Keratinocyte (primary cell): ENCODE measurements around the gene RYR1. TPM values are rescaled to one million over a fixed set of nuclear protein-coding genes. Genes with fewer than 3 reads are reported as not detected.

Source experiments
- DNase-seq: peaks from one replicate; pipeline ENCODE4 v3.0.0-alpha.2; 2011; ENCODE audit warnings: low read depth, missing footprints, low spot score
- FAIRE-seq: peaks from 2 replicates; lab custom pipeline; 2011; peaks lifted over from hg19 to GRCh38; lab: Jason Lieb, UNC
- H2AFZ ChIP-seq: 2 replicates; pipeline ENCODE4 v1.6.0; 2012; ENCODE audit warnings: low read length, control low read depth, inconsistent platforms; ENCODE audit not compliant: control insufficient read depth
- H3K27ac ChIP-seq: 2 replicates; pipeline ENCODE4 v1.5.1; 2011; ENCODE audit warnings: low read length; ENCODE audit not compliant: control insufficient read depth, insufficient read depth
- H3K27me3 ChIP-seq: 3 replicates; pipeline ENCODE4 v1.6.0; 2011; ENCODE audit warnings: low read length; ENCODE audit not compliant: control insufficient read depth, insufficient read depth; ENCODE audit errors: extremely low read depth
- H3K36me3 ChIP-seq, 2 experiments: 2 replicates in 1 of 2; 3 replicates in 1 of 2; pipeline ENCODE4 v1.5.1; 2011; ENCODE audit warnings: low read length in 2 of 2, mild to moderate bottlenecking in 1 of 2; ENCODE audit not compliant: control insufficient read depth in 2 of 2, insufficient read depth in 2 of 2; ENCODE audit errors: extremely low read depth in 1 of 2
- H3K4me1 ChIP-seq: 3 replicates; pipeline ENCODE4 v1.5.1; 2011; ENCODE audit warnings: low read length; ENCODE audit not compliant: control insufficient read depth, insufficient read depth; ENCODE audit errors: extremely low read depth
- H3K4me2 ChIP-seq: 3 replicates; pipeline ENCODE4 v1.6.0; 2011; ENCODE audit warnings: low read depth, low read length; ENCODE audit not compliant: control insufficient read depth, insufficient read depth; ENCODE audit errors: extremely low read depth
- H3K4me3 ChIP-seq, 3 experiments: fragments of 200-600 bp in 1 of 3; sonication (generic) in 1 of 3; 2 replicates in 2 of 3; 3 replicates in 1 of 3; pipeline ENCODE4 v1.5.1; 2011 to 2016; ENCODE audit warnings: low read length in 3 of 3, mild to moderate bottlenecking in 3 of 3, control low read depth in 2 of 3, inconsistent platforms in 1 of 3, low read depth in 1 of 3, mixed read lengths in 1 of 3, mixed run types in 1 of 3, moderate library complexity in 1 of 3; ENCODE audit not compliant: control insufficient read depth in 2 of 3, insufficient read depth in 2 of 3; ENCODE audit errors: extremely low read depth in 1 of 3
- H3K79me2 ChIP-seq: 2 replicates; pipeline ENCODE4 v1.6.0; 2012; ENCODE audit warnings: low read length; ENCODE audit not compliant: control insufficient read depth, insufficient read depth
- H3K9ac ChIP-seq: 3 replicates; pipeline ENCODE4 v1.6.0; 2011; ENCODE audit warnings: low read length; ENCODE audit not compliant: control insufficient read depth, insufficient read depth; ENCODE audit errors: extremely low read depth
- H3K9me1 ChIP-seq: 3 replicates; pipeline ENCODE4 v1.6.0; 2011; ENCODE audit warnings: low read length; ENCODE audit not compliant: control insufficient read depth, insufficient read depth; ENCODE audit errors: extremely low read depth
- H3K9me3 ChIP-seq: 2 replicates; pipeline ENCODE4 v1.5.1; 2012; ENCODE audit warnings: low read depth, low read length; ENCODE audit not compliant: control insufficient read depth
- H4K20me1 ChIP-seq: 3 replicates; pipeline ENCODE4 v1.6.0; 2011; ENCODE audit warnings: low read length; ENCODE audit not compliant: control insufficient read depth, insufficient read depth; ENCODE audit errors: extremely low read depth
- EZH2 ChIP-seq: IDR thresholded peaks from one replicate; pipeline ENCODE4 v1.6.1; 2012; ENCODE audit warnings: inconsistent platforms, mild to moderate bottlenecking, low read length, moderate library complexity
- dilution Hi-C: fragments of 300-500 bp; cut with MboI; formaldehyde crosslinking; loops from one replicate; pipeline ENCODE4 v1.7.0; 2020; ENCODE audit warnings: low sequenced_read_pairs; ENCODE audit not compliant: extremely low pct_ligation_motif_present
- polyA plus RNA-seq, 5 experiments: library from polyadenylated mRNA; depleted of rRNA in 3 of 5; stranded (reverse) in 3 of 5; stranded (forward) in 1 of 5; unstranded in 1 of 5; fragments of >200 nt; gene quantifications; 1 replicate in 1 of 5; 2 replicates in 3 of 5; 3 replicates in 1 of 5; pipeline versions ENCODE4 v1.2.1 to v1.2.3, GENCODE V29; 2011 to 2012; ENCODE audit warnings: missing spikeins in 2 of 5, low read depth in 1 of 5, low replicate concordance in 1 of 5
- TF ChIP-seq, protein P1 (sequence below), 3 experiments: IDR thresholded peaks in 1 of 3; conservative IDR thresholded peaks in 1 of 3; optimal IDR thresholded peaks in 1 of 3; 2 replicates in 2 of 3; 3 replicates in 1 of 3; pipeline versions ENCODE3 to v1.5.1; 2011; ENCODE audit warnings: low read length in 3 of 3, mild to moderate bottlenecking in 3 of 3, moderate library complexity in 2 of 3, control low read depth in 1 of 3, inconsistent platforms in 1 of 3; ENCODE audit not compliant: insufficient read depth in 2 of 3; ENCODE audit errors: extremely low read depth in 1 of 3

Gene RYR1
- polyA plus RNA-seq, 1 donor (not counting 4 experiments of a cell fraction or from before 2014, with no cell fraction given) = 0.41 TPM

DNA sequence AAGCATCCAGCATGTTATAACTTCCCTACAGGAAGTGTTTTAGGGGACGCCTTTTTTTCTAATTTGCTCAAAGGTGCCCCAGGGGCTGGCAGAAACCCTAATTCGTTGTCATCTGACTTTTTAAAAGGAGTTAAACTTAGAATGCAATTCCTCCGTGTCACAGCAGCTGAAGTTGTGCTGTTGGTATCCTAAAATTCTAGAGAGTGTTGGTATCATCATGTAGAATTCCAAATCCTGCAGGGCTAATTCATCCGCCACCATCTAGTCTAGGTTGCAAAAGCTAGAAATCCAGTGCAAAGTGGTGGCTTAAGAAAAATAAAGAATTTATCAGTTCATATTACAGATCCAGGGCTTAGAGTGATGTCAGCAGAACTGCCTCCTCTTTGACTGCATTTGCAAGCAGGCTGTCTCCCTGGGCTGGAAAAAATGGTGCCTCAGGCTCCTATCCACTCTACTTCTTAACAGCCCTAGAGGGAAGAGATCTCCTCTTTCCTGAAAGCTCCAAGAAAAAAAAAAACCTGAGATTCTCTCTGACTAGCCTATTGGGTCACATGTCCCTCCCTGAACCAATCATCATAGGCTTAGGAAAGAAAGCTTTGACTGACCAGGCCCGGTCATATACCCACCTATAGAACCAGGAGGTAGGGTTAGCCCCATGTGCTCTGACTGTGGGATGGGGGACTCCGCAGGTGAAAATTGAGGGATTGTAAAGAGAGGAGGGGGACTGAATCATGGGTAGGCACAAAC lies 111.3 kb downstream of the RYR1 start:
- H3K4me1 ChIP-seq = peaks cover 14% of the 10 kb centered on the region
- TF ChIP-seq, protein P1, sequence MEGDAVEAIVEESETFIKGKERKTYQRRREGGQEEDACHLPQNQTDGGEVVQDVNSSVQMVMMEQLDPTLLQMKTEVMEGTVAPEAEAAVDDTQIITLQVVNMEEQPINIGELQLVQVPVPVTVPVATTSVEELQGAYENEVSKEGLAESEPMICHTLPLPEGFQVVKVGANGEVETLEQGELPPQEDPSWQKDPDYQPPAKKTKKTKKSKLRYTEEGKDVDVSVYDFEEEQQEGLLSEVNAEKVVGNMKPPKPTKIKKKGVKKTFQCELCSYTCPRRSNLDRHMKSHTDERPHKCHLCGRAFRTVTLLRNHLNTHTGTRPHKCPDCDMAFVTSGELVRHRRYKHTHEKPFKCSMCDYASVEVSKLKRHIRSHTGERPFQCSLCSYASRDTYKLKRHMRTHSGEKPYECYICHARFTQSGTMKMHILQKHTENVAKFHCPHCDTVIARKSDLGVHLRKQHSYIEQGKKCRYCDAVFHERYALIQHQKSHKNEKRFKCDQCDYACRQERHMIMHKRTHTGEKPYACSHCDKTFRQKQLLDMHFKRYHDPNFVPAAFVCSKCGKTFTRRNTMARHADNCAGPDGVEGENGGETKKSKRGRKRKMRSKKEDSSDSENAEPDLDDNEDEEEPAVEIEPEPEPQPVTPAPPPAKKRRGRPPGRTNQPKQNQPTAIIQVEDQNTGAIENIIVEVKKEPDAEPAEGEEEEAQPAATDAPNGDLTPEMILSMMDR (optimal IDR thresholded peaks at IDR 0.05 in 1 of 3, IDR thresholded peaks at IDR 0.05 in 1 of 3, conservative IDR thresholded peaks at IDR 0.05 in 1 of 3; ENCODE audit: extremely low read depth in 1 of 3, insufficient read depth in 2 of 3, low read length in 3 of 3) = peak in 1 of 3 experiments; percentile 41
- no peak for TF ChIP-seq EZH2
- peak overlapping the region; percentile 83 for H3K4me2 ChIP-seq
- H3K36me3 ChIP-seq = no peaks in the 10 kb centered on the region
- no peak for DNase-seq
- H3K9me3 ChIP-seq = no peaks in the 10 kb centered on the region
- H3K9ac ChIP-seq = peak overlapping the region; percentile 29
- no peaks in the 10 kb centered on the region for H3K27me3 ChIP-seq
- H3K79me2 ChIP-seq = no peaks in the 10 kb centered on the region
- H3K4me3 ChIP-seq = peak overlapping the region in 2 of 3 experiments; percentile 50 to 53
- no peaks in the 10 kb centered on the region for H4K20me1 ChIP-seq
- peak overlapping the region; percentile 24 for H3K27ac ChIP-seq
- peak overlapping the region; percentile 42 for H2AFZ ChIP-seq
- peaks cover 2% of the 10 kb centered on the region for H3K9me1 ChIP-seq
- dilution Hi-C loops = no loop called here
- no peak for FAIRE-seq

DNA sequence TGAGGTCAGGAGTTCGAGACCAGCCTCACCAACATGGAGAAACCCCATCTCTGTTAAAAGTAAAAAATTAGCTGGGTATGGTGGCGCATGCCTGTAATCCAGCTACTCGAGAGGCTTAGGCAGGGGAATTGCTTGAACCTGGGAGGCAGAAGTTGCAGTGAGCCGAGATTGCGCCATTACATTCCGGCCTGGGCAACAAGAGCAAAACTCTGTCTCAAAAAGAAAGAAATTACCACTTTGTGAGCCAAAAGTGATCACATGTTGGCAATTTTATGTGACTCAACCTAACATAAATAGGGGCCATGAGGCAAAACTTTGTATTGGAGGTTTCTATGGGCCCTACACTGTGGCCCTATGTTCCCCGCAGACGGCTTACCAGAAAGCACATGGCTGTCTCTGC lies 112.1 kb downstream of the RYR1 start:
- Histone ChIP-seq H3K27me3 (no peaks in the 10 kb centered on the region), H3K27ac (no peak overlapping the region), H3K36me3 (no peaks in the 10 kb centered on the region), H3K4me1 (peaks cover 14% of the 10 kb centered on the region), H3K4me3 (no peak overlapping the region), H4K20me1 (no peaks in the 10 kb centered on the region), H3K4me2 (no peak overlapping the region), H3K79me2 (no peaks in the 10 kb centered on the region), H2AFZ (no peak overlapping the region), H3K9me3 (no peaks in the 10 kb centered on the region), H3K9me1 (peaks cover 2% of the 10 kb centered on the region), H3K9ac (no peak overlapping the region)
- FAIRE-seq (no peak), DNase-seq (no peak)
- dilution Hi-C loops = no loop called here
- TF ChIP-seq, protein P1 (optimal IDR thresholded peaks at IDR 0.05 in 1 of 3, IDR thresholded peaks at IDR 0.05 in 1 of 3, conservative IDR thresholded peaks at IDR 0.05 in 1 of 3; ENCODE audit: extremely low read depth in 1 of 3, insufficient read depth in 2 of 3, low read length in 3 of 3) = no peak
- TF ChIP-seq EZH2 = no peak
